Measurements from ENCODE around the gene FARSA. TPM values are rescaled to one million over a fixed set of nuclear protein-coding genes. Genes with fewer than 3 reads are reported as not detected.
"Not testable (repeated sequence)": the region's sequence is repeated elsewhere in the genome, so short reads cannot be mapped to it uniquely, and the experiment has no call there.

FARSA gene
- total RNA-seq, 1 experiment from 2014 or later: 65.8 TPM

DNA sequence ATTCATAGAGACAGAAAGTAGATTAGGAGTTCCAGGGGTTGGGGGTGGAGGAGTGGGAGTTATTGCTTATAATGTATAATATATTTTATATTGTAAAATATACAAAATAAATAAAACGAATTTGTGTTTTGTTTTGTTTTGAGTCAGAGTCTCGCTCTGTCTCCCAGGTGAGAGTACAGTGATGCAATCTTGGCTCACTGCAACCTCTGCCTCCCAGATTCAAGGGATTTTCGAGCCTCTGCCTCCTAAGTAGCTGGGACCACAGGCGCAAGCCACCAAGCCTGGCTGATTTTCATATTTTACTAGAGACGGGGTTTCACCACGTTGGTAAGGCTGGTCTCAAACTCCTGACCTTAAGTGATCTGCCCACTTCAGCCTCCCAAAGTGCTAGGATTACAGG lies 26.0 kb upstream of the FARSA start:
- Histone ChIP-seq H3K27ac (no peak overlapping the region), H3K36me3 (peaks cover 8% of the 10 kb centered on the region), H3K9me3 (replicated peaks) (no peaks in the 10 kb centered on the region), H3K4me1 (peaks cover 10% of the 10 kb centered on the region), H3K4me3 (no peak overlapping the region), H3K27me3 (no peaks in the 10 kb centered on the region)
- DNase-seq: no peak

- H3K4me1 ChIP-seq: peaks cover 28% of the 10 kb centered on the region
- peak overlapping the region; percentile 99 for H3K4me3 ChIP-seq
- H3K27ac ChIP-seq: peak overlapping the region; percentile 91
- H3K9me3 ChIP-seq (replicated peaks); H3K27me3 ChIP-seq; DNase-seq: not testable (repeated sequence)
- peaks cover 20% of the 10 kb centered on the region for H3K36me3 ChIP-seq
Observed at GRCh38 chr19:12957389-12957952, 24.0 kb upstream of the FARSA start.

DNA sequence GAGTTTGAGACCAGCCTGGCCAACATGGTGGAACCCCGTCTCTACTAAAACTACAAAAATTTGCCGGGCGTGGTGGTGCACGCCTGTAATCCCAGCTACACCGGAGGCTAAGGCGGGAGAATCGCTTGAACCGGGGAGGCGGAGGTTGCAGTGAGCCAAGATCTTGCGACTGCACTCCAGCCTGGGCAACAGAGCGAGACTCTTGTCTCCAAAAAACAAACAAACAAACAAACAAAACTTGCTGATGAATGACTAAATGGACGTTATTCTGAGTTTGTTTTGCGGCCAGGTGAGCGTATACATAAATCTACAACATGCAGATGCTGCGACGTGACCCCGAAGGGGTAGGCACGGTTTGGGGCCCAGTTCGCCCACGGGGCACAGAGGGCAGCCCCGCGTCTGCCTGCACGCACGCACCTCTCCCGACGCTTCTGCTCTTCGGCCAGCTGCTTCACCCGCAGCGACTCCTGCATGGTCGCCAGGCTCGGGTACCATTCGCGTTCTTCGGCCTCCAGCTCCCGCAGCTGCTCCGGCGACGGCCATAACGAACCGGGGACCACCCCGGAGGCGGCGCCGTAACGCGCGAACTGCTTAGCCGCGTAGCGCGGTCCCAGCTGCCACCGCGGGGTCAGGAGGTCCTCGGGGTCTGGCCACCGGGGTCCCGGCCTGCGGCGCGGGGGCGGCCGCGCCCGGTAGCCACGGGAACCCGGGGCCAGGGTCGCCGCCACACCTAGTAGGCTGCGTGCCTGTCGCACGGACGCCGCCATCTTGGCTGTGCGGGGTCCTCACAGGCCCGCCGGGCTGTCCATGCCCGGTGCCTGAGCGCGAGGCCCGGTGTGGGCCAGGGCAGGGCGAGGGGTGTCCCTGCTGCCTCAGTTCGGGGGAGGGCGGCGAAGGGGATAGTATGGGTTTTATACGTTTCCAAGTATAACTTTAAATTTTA lies 23.2 kb upstream of the FARSA start, which contains the start of gene GADD45GIP1:
Gene GADD45GIP1 (minus strand): TSS at position 778 of the 943 bp plus-strand sequence. CDS start 11 bp downstream, at position 767.
- H3K9me3 ChIP-seq (replicated peaks): no peaks in the 10 kb centered on the region
- no peaks in the 10 kb centered on the region for H3K27me3 ChIP-seq
- H3K36me3 ChIP-seq: peaks cover 27% of the 10 kb centered on the region
- peaks cover 35% of the 10 kb centered on the region for H3K4me1 ChIP-seq
- peak; percentile 93 to 94 for DNase-seq
- H3K27ac ChIP-seq: peak within 1 kb of the TSS; percentile 91
- H3K4me3 ChIP-seq: peak within 1 kb of the TSS; percentile 99

GRCh38 chr19:12955996-12956395 lies 22.5 kb upstream of the FARSA start:
- H3K27ac ChIP-seq: peak overlapping the region; percentile 91; the same call in 1 of the 2 replicates
- no peaks in the 10 kb centered on the region for H3K9me3 ChIP-seq (replicated peaks)
- peaks cover 35% of the 10 kb centered on the region for H3K4me1 ChIP-seq
- peaks cover 34% of the 10 kb centered on the region for H3K36me3 ChIP-seq
- peak overlapping the region; percentile 99 for H3K4me3 ChIP-seq
- peak in 1 of 2 experiments; percentile 64 for DNase-seq
- H3K27me3 ChIP-seq: no peaks in the 10 kb centered on the region

GRCh38 chr19:12955575-12955974 lies 22.1 kb upstream of the FARSA start:
- H3K27ac ChIP-seq; H3K9me3 ChIP-seq (replicated peaks); H3K27me3 ChIP-seq; H3K4me3 ChIP-seq; DNase-seq: not testable (repeated sequence)
- peaks cover 35% of the 10 kb centered on the region for H3K4me1 ChIP-seq
- H3K36me3 ChIP-seq: peaks cover 39% of the 10 kb centered on the region

GRCh38 chr19:12954612-12954962 lies 21.1 kb upstream of the FARSA start:
- Histone ChIP-seq H3K4me3 (no peak overlapping the region), H3K9me3 (replicated peaks) (no peaks in the 10 kb centered on the region), H3K27me3 (no peaks in the 10 kb centered on the region), H3K36me3 (peaks cover 47% of the 10 kb centered on the region), H3K27ac (no peak overlapping the region), H3K4me1 (peaks cover 35% of the 10 kb centered on the region)
- no peak for DNase-seq

- H3K27ac ChIP-seq: no peak overlapping the region
- no peak for DNase-seq
- peaks cover 35% of the 10 kb centered on the region for H3K4me1 ChIP-seq
- H3K4me3 ChIP-seq: no peak overlapping the region
- no peaks in the 10 kb centered on the region for H3K27me3 ChIP-seq
- H3K9me3 ChIP-seq (replicated peaks): no peaks in the 10 kb centered on the region
- H3K36me3 ChIP-seq: peaks cover 53% of the 10 kb centered on the region
Observed at GRCh38 chr19:12953799-12954611, 20.5 kb upstream of the FARSA start.

DNA sequence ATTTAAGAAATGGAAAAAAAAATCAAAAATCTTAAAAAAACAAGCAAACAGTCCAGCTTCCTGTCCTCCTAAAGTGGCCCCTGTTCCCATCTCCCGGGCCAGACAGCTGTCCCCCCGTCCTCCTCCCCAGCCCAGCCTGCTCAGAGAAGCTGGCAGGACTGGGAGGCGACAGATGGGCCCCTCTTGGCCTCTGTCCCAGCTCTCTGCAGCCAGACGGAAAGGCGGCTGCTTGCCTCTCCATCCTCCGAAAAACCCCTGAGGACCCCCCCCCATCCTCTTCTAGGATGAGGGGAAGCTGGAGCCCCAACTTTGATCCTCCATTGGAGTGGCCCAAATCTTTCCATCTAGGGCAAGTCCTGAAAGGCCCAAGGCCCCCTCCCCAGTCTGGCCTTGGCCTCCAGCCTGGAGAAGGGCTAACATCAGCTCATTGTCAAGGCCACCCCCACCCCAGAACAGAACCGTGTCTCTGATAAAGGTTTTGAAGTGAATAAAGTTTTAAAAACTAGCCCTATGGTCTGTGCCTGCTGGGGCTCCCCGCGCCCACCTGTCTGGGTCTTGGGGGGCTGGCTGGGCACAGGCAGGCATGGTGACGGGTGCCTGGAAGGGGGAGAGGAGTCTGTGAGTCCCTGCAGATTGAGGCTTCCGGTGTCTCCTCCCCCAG lies 19.8 kb upstream of the FARSA start:
- Histone ChIP-seq H3K27me3 (no peaks in the 10 kb centered on the region), H3K9me3 (replicated peaks) (no peaks in the 10 kb centered on the region), H3K36me3 (peaks cover 60% of the 10 kb centered on the region), H3K4me3 (no peak overlapping the region), H3K4me1 (peaks cover 35% of the 10 kb centered on the region), H3K27ac (no peak overlapping the region)
- DNase-seq: peak; percentile 88

DNA sequence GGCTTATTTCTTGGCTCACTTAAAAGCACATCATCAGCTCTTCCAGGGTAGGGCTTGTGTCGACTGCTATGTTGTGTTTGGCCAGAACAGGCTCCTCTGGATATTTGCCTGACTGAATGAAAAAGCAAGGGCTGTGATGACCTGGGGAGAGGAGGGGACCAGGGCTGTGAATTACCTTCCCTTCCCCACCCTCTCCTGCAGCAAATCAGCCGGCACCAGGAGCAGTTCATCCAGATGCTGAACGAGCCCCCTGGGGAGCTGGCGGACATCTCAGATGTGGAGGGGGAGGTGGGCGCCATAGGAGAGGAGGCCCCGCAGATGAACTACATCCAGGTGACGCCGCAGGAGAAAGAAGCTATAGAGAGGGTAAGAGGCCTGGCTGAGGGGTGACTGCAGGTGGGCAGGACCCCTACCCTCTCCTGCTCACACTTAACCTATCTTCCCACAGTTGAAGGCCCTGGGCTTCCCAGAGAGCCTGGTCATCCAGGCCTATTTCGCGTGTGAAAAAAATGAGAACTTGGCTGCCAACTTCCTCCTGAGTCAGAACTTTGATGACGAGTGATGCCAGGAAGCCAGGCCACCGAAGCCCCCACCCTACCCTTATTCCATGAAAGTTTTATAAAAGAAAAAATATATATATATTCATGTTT lies 19.1 kb upstream of the FARSA start:
- H3K4me3 ChIP-seq: no peak overlapping the region
- H3K27me3 ChIP-seq: no peaks in the 10 kb centered on the region
- H3K4me1 ChIP-seq: peaks cover 35% of the 10 kb centered on the region
- no peaks in the 10 kb centered on the region for H3K9me3 ChIP-seq (replicated peaks)
- H3K27ac ChIP-seq: peak overlapping the region; percentile 12; the same call in 1 of the 2 replicates
- no peak for DNase-seq
- H3K36me3 ChIP-seq: peaks cover 67% of the 10 kb centered on the region

DNA sequence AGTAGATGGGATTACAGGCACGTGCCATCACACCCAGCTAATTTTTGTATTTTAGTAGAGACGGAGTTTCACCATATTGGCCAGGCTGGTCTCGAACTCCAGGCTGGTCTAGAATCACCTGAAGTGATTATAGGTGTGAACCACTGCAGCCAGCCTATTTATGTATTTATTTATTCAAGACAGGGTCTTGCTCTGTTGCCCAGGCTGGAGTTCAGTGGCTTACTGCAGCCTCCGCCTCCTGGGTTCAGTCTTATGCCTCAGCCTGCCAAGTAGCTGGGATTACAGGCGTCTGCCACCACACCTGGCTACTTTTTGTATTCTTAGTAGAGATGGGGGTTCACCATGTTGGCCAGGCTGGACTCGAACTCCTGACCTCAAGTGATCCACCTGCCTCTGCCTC lies 18.5 kb upstream of the FARSA start:
- not testable (repeated sequence) for H3K9me3 ChIP-seq (replicated peaks); H3K27ac ChIP-seq; DNase-seq; H3K27me3 ChIP-seq; H3K4me3 ChIP-seq
- H3K4me1 ChIP-seq: peaks cover 35% of the 10 kb centered on the region
- H3K36me3 ChIP-seq: peaks cover 71% of the 10 kb centered on the region

GRCh38 chr19:12949363-12950283 lies 16.1 kb upstream of the FARSA start:
- peaks cover 69% of the 10 kb centered on the region for H3K36me3 ChIP-seq
- H3K9me3 ChIP-seq (replicated peaks): no peaks in the 10 kb centered on the region
- H3K4me1 ChIP-seq: peaks cover 27% of the 10 kb centered on the region
- H3K27ac ChIP-seq: no peak overlapping the region
- H3K27me3 ChIP-seq: no peaks in the 10 kb centered on the region
- no peak for DNase-seq
- H3K4me3 ChIP-seq: no peak overlapping the region

- Histone ChIP-seq H3K4me1 (peaks cover 21% of the 10 kb centered on the region), H3K27me3 (no peaks in the 10 kb centered on the region), H3K36me3 (peaks cover 67% of the 10 kb centered on the region), H3K27ac (no peak overlapping the region), H3K4me3 (no peak overlapping the region), H3K9me3 (replicated peaks) (no peaks in the 10 kb centered on the region)
- DNase-seq: no peak
Observed at GRCh38 chr19:12948612-12949362, 15.3 kb upstream of the FARSA start.
